Measurements from ENCODE around the gene ZNF217.
"Not testable (repeated sequence)": the region's sequence is repeated elsewhere in the genome, so short reads cannot be mapped to it uniquely, and the experiment has no call there.

The ZNF217 gene

DNA sequence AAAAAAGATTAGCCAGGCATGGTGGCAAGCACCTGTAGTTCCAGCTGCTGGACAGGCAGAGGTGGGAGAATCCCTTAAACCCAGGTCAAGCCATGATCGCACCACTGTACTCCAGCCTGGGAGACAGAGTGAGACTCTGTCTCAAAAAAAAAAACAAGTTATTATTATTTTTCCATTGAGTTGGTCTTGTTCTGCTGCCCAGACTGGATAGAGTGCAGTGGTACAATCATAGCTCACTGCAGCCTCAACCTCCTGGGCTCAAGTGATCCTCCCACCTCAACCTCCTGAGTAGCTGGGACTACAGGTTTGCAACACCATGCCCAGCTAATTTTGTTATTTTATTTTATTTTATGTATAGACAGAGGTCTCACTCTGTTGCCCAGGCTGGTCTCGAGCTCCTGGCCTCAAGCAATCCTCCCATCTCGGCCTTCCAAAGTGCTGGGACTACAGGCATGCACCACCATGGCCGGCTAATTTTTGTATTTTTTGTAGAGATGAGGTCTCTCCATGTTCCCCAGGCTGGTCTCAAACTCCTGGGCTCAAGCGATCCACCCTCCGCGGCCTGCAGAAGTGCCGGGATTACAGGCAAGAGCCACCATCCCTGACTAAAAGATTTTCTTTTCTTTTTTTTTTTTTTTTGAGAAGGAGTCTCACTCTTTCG, 31.4 kb downstream of the ZNF217 start:
- DNase-seq = not testable (repeated sequence)

DNA sequence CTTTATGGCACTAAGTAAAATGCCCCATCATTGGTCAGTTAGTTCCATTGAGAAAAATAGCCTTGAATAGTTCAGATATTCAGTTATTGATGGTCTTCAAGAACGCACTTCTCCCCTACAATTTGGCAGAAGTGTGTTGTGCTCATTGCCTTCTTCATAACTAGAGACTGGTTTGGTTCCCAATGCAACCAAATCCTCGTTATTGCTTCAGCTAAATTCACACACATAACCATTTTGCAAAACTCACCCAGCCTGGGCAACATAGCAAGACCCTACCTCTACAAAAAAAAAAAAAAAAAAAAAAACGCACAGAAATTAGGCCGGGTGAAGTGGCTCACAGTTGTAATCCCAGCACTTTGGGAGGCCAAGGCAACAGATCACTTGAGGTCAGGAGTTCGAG, 32.1 kb downstream of the ZNF217 start:
- no peak for DNase-seq

DNA sequence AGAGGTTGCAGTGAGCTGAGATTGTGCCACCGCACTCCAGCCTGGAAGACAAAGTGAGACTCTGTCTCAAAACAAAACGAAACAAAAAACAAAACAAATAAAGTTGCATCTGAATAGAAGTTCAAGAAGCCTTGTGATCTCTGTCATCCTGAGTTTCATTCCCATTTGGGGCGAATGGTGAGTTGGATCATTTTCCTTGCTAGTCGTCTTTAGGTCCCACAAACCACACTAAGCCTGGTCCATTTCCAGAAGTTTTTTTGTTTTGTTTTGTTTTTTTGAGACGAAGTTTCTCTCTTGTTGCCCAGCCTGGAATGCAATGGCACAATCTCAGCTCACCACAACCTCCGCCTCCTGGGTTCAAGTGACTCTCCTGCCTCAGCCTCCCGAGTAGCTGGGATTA, 33.8 kb downstream of the ZNF217 start:
- DNase-seq = no peak

DNA sequence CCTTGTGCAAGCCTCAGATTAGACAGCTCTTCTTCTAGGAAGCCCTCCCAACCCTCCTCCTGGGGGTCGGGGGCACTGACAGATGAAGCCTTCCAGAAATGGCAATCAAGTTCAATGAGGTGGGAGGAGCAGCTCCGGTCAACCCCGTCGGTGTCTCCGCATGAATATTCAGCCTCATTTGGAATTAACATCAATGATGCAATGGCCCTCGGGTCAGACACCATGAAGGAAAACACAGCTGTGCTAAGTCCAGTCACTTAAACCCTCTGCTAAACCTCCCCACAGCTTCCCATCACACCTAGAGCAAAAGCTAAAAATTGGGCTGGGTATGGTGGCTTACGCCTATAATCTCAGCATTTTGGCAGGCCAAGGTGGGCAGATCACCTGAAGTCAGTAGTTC, 36.5 kb downstream of the ZNF217 start:
- no peak for DNase-seq

DNA sequence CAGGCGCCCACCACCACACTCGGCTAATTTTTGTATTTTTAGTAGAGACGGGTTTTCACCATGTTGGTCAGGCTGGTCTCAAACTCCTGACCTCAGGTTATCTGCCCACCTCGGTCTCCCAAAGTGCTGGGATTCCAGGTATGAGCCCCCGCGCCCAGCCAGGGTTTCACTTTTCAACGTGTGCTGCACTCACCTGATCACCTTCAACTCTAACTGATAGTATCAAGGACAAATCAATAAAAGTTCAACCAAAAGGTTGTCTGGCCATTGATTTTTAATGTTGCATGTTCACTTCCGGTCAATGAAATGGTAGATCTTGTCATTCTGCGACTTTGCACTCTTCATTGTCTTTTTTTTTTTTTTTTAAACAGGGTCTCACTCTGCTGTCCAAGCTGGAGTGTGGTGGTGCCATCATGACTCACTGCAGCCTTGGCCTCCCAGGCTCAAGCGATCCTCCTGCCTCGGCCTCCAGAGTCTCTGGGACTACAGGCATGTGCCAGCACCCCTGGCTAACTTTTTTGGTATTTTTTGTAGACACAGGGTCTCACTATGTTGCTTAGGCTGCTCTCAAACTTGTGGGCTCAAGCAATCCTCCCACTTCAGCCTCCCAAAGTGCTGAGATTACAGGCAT, 37.3 kb downstream of the ZNF217 start:
- no peak for DNase-seq

DNA sequence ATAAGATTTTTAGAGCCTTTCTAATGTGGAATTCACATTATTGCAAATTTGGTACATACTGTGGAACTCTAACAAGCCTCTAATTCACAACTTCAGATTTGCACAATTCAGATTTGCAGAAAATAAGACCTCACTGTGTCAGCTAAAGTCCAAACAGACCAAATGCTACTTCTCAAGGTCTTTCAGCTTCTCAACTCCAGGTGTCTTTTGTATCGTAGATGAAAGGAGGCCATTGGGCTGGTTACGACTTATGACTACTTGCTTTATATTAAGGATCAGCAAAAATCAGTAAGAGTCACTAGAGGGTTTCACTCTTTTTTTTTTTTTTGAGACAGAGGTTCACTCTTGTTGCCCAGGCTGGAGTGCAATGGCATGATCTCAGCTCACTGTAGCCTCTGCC, 37.8 kb downstream of the ZNF217 start:
- no peak for DNase-seq

DNA sequence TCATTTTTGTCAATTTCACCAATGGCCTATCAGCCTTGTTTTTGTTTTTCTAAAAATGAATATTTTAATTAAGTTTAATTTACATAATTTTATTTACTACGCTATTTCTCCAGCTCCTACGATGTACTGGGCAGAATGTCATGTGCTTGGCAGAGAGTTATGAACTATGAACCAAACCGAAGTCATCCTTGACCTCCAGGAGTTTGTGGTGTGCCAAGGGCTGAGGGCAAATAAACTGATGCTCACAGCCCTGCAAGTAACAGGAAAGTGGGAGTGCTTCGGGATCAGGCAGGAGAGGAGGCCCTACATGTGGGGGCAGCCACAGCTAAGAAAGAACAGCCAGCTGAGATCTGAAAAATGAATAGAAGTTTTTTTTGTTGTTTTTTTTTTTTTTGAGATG, 38.6 kb downstream of the ZNF217 start:
- no peak for DNase-seq

DNA sequence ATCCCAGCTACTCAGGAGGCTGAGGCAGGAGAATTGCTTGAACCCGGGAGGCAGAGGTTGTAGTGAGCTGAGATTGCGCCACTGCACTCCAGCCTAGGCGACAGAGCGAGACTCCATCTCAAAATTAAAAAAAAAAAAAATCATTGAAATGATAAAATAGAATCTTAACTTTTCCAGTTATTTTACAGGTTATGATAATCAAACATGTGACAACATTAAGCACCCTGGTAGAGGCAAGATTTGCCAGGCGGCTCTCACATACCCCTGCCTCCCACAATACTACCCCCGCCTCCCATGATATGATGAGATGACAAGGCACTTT, 41.1 kb downstream of the ZNF217 start:
- DNase-seq = not testable (repeated sequence)

DNA sequence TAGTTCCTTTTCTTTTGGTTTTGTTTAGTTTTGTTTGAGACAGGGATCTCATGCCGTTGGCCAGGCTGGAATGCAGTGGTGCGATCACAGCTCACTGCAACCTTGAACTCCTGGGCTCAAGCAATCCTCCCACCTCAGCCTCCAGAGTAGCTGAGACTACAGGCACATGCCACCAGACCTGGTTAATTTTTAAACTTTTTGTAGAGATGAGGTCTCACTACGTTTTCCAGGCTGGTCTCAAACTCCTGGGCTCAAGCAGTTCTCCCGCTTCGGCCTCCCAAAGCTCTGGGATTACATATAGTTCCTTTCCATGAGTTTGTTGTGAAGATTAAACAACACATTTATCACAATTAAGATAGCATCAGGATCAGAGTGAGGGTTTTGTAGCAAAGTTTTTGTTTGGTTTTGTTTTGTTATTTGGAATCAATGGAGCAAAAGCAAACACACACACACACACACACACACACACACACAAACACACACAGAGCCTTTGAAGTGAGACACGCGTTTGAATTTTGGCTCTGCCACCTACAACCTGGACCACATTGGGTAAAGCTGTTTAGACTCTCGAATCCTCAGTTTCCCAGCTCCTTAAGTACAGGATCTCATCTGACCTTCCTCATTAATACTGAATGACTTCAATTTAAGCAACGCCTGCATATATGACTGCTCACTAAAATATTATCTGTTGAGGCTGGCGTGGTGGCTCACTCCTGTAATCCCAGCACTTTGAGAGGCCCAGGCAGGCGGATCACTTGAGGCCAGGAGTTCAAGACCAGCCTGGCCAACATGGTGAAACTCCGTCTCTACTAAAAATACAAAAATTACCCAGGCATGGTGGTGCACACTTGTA, 41.7 kb downstream of the ZNF217 start:
- DNase-seq = not testable (repeated sequence)

DNA sequence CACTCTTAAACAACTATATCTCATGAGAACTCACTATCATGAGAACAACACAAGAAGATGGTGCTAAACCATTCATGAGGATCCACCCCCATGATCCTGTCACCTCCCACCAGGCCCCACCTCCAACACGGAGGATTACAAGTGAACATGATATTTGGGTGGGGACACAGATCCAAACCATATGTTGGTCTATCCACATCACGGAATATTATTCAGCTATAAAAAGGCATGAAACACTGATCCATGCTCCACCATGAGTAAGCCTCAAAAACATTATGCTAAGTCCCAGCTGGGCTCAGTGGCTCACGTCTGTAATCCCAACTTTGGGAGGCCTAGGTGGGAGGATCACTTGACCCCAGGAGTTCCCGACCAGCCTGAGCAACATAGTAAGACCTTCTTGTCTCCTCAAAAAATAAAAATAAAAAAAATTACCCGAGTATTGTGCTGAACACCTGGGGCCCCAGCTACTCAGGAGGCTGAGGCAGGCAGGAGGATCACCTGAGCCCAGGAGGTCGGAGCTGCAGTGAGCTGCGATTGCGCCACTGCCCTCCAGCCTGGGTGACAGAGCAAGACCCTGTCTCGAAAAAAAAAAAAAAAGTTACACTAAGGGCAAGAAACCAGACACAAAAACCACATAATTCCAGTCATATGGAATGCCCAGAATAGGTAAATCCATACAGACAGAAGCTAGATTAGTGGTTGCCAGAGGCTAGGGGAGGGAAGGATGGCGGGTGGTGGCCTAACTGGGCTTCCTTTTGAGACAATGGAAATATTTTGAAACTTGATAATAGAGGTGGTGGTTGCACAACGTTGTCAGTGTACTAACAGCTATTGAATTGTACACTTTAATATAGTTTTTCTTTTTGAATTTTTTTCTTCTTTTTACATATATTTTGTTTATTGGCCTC, 43.1 kb downstream of the ZNF217 start:
- no peak for DNase-seq

DNA sequence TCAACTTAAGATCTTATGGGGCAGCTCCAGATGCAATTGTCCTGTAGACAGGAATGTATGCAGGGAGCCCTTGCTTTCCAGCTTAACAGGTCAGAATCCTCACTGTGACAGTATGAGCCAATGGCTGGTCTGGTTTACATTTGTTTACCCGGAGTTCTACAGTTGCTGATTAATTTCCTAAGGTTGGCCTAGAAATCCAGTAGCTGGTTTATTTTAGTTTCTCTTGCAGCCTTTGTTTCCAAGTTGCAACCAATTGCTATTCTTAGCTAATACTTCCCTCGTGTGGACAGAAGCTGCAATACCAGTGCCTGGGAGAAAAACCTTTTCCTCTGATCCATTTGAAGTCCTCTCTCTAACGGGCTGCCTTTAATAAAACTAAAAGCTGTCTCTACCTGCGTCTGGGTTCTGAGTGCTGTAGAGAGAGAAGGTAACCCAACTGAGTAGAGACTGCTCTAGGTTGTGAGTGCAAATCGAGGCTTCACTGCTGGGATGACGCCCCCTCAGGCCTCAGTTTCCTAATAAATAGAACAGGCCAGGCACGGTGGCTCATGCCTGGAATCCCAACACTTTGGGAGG, 45.9 kb downstream of the ZNF217 start:
- no peak for DNase-seq

DNA sequence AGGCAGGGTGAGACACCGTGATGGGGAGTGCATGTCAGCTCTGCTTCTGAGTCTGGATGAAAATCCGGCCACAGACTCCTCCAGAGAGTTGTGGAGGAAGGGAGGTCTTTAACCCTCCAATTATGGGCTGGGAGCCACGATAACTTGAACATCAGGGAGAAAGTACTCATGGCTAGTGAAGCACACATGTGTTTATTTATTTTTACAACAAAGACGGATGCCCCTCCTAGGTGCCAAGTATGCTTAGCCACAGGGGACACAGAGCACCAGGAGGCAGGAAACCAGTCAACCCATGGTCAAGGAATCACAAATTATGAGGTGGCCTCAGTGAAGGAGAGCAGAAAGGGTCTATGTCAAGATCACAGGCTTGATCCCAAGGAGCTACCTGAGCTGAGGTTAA, 54.1 kb downstream of the ZNF217 start:
- DNase-seq = no peak

DNA sequence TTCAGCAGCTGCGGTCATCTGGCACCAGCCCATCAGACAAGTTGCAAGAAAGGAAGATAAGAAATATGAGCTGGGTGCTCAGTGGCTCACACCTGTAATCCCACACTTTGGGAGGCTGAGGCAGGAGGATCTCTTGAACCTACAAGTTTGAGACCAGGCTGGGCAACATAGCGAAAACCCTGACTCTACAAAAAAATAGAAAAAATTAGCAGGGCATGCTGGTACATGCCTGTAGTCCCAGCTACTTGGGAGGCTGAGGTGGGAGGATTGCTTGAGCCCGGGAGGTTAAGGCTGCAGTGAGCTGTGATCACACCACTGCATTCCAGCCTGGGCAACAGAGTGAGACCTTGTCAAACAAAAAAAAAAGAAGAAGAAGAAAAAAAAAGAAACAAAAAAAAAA, 57.3 kb downstream of the ZNF217 start:
- not testable (repeated sequence) for DNase-seq

DNA sequence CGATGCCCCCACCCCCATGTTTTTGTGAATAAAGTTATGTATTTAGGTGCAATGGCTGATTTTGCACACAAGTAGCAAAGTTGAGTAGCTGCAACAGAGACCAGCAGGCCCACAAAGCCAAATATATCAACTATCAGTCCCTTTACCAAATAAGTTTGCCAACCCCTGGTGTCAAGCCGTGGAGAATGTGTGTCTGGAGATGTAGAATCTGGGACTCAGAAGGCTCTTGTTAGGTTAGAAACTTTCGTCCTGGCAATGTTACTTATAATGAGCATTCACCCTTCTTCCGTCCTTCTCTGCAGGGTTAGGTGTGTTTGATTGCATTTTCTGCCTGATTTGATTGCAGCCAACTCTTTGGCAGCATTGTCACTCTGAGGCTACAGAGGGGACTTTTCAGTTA, 57.8 kb downstream of the ZNF217 start:
- DNase-seq = no peak

DNA sequence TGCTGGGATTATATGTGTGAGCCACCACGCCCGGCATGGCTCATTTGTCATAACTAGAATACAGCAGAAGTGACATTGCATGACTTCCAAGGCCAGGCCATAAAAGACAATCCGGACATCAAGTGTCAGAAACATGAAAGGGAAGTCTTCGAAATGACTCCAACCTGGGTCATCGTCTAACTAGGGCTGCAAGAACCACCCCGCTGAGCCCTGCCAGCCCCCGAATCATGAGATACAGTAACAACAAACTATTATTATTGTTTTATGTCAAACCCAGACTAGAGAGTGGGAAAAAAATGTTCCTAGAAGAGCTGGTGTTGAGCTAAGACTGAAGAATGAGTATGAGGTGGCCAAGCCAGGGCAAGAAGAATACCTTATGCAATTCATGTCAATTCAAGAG, 59.6 kb downstream of the ZNF217 start:
- DNase-seq = no peak

DNA sequence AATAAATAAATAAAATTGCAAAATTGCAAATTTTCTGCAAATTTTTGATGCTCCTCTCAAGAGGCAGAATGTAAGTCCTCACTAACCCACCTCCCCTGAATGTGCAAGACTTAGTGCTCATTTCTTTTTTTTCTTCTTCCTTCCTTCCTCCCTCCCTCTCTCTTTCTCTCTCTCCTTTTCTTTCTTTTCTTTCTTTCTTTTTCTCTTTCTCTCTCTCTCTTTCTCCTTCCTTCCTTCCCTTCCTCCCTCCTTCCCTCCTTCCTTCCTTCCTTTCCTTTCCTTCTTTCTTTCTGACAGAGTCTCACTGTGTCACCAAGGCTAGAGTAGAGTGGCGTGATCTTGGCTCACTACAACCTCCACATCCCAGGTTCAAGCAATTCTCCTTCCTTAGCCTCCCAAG, 60.1 kb downstream of the ZNF217 start:
- DNase-seq = no peak

DNA sequence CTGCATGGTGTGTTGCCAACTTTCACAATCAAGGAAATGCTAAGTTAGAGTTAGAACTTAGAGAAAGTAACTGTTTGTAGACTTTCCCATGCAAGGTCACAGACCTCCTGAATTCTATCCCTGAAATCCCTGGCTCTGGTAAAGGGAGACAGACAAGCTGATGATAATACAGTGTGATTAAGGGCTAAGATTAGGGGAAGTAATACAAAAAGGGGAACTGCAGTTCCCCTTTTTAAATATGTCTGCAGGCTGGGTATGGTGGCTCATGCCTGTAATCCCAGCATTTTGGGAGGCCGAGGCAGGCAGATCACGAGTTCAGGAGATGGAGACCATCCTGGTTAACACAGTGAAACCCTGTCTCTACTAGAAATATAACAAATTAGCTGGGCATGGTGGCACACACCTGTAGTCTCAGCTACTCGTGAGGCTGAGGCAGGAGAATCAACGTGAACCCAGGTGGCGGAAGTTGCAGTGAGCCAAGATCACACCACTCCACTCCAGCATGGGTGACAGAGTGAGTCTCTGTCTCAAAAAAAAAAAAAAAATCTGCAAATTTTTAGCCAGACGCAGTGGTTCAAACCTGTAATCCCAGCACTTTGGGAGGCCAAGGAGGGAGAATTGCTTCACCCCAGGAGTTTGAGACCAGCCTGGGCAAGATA, 60.9 kb downstream of the ZNF217 start:
- DNase-seq = not testable (repeated sequence)

DNA sequence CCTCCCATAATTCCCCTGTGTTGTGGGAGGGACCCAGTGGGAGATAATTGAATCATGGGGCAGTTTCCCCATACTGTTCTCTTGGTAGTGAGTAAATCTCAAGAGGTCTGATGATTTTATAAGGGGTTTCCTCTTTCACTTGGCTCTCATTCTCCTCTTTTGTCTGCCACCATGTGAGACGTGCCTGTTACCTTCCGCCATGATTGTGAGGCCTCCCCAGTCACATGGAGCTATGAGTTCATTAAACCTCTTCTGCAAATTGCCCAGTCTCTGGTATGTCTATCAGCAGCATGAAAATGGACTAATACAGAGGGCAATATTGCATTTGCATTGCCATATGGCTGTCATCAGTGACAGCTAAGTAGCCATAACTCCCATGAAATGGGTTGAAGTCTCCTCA, 63.2 kb downstream of the ZNF217 start:
- DNase-seq = no peak

DNA sequence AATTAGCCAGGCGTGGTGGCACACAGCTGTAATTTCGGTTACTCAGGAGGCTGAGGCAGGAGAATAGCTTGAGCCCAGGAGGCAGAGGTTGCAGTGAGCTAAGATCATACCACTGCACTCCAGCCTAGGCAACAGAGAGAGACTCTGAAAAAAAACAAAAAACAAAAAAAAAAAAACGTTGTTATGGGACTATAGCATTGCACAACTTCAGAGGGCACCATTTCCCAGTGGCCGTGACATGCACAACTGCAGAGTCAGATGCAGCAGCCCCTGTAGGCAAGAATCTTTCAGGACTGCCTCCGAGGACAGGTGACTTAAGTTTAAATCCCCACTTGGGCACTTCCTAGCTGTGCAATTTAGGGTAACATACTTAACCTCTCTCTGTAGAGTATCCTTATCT, 64.0 kb downstream of the ZNF217 start:
- no peak for DNase-seq

DNA sequence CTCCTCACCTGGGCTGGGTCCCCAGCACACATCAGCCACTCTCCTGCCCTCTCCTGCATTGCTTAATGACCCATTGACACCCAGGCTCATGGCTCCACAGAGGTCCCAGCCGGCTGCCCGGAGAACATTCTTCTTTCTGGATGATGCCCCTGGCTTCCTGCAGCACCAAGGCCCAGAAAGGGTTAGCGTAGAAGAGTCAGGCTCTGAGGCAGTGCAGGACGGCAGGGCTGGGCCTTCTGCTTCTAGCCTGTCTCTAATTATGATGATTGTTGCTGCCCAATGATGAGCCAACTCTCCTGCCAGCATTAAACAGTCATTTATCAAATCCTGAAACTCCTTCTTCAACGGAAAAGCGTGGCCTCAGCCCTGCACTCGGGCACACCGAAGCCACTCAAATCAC, 66.4 kb downstream of the ZNF217 start:
- DNase-seq = no peak

DNA sequence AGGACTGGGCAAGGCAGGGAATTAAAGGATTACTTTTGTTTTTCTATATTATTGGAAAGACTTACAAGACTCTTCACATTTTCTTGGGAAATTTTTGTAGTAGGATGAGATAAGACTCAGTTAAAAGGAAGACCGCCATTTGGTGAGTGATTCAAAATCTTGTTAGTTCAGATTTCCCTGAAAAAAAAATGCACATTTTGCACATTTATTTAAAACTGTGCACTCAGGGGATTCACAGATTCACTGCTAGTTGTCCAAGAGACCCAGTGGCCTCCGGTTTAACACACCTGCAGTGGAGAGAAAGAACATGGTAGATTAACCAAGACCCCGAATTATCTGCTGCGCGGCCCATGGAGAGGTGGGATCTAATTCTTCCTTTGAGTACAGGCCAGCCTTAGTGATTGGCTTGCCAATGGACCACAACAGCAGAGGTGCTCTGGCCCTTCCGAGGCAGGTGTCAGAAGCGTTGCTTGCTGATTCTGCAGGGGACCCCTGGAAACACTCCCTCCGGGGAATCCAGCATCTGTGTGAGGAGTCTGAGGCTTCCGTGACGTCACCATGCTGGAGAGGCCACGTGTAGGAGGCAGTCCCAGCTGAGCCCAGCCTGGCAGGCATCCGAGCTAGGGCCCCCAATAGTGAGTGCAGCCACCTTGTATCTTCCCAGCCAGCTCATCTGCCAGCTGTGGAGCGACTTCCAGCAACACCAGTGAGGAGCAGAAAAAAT, 68.9 kb downstream of the ZNF217 start:
- DNase-seq = peak; percentile 25

DNA sequence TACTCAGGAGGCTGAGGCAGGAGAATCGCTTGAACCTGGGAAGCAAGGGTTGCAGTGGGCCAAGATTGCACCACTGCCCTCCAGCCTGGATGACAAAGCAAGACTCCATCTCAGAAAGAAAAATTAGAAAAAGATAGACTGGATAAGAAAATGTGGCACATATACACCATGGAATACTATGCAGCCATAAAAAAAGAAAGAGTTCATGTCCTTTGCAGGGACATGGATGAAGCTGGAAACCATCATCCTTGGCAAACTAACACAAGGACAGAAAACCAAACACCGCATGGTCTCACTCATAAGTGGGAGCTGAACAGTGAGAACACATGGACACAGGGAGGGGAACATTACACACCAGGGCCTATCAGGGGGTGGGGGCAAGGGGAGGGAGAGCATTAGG, 70.0 kb downstream of the ZNF217 start:
- DNase-seq = peak; percentile 13

All from activated CD8-positive, alpha-beta memory T cell treated with anti-CD3 and anti-CD28 coated beads, Interleukin-2, amount 50 U/mL, for 48 hours (primary cell).